ENCODE data around the gene RNF7. TPM values are rescaled to one million over a fixed set of nuclear protein-coding genes. Genes with fewer than 3 reads are reported as not detected.

RNF7 gene
- total RNA-seq, 1 experiment from 2014 or later: 126 TPM

GRCh38 chr3:141777957-141778813 lies 40.1 kb downstream of the RNF7 start:
- H3K18ac ChIP-seq (ENCODE audit: insufficient read length, low read depth, low read length): no peak overlapping the region
- H3K9ac ChIP-seq (ENCODE audit: extremely low read depth, insufficient read length, low read length): no peak overlapping the region
- no peak overlapping the region for H2BK12ac ChIP-seq (ENCODE audit: insufficient read length, low read depth, low read length)
- no peak overlapping the region for H2AFZ ChIP-seq (ENCODE audit: low read length)
- no peak overlapping the region for H4K8ac ChIP-seq (replicated peaks; ENCODE audit: insufficient read length, low read depth, low read length)
- no peaks in the 10 kb centered on the region for H3K79me1 ChIP-seq (ENCODE audit: insufficient read depth, low read depth, low read length, poor library complexity, severe bottlenecking)
- no peaks in the 10 kb centered on the region for H3K27me3 ChIP-seq (ENCODE audit: insufficient read depth, low read length)
- no peaks in the 10 kb centered on the region for H3K9me3 ChIP-seq (ENCODE audit: control insufficient read depth, low read depth, low read length)
- no peak overlapping the region for H4K91ac ChIP-seq (ENCODE audit: insufficient read length, low read depth, low read length)
- H2BK15ac ChIP-seq (ENCODE audit: low read depth, low read length): no peak overlapping the region
- H2AK5ac ChIP-seq (ENCODE audit: insufficient read length, low read length): no peak overlapping the region
- Mint-ChIP-seq H3K27me3 (ENCODE audit: low read depth) (no peaks in the 10 kb centered on the region; the same call in 1 of the 2 replicates), H3K4me1 (peaks cover 0 to 5% of the 10 kb centered on the region in 2 experiments; a peak in 1 of 4 replicates), H3K9me3 (peaks cover 0 to 4% of the 10 kb centered on the region in 2 experiments; a peak in 1 of 5 replicates), H3K36me3 (ENCODE audit: insufficient read depth in 1 of 3, low read depth in 3 of 3) (peaks cover 0 to 2% (median 0%) of the 10 kb centered on the region in 3 experiments; a peak in 1 of 7 replicates), H3K4me3 (no peak overlapping the region), H3K27ac (no peak overlapping the region)
- H4K20me1 ChIP-seq (ENCODE audit: control insufficient read depth, insufficient read depth, insufficient read length): no peaks in the 10 kb centered on the region
- no peak overlapping the region for H2BK120ac ChIP-seq (ENCODE audit: low read depth, low read length, poor library complexity, severe bottlenecking)
- H3K56ac ChIP-seq (ENCODE audit: insufficient read length, low read depth, low read length): no peak overlapping the region
- H3K23ac ChIP-seq (ENCODE audit: insufficient read length, low read depth, low read length): no peak overlapping the region
- no peak overlapping the region for H2BK5ac ChIP-seq (ENCODE audit: insufficient read length, low read length)
- H3K4ac ChIP-seq (ENCODE audit: low read depth, low read length): no peak overlapping the region
- H3K79me2 ChIP-seq (ENCODE audit: insufficient read depth, low read length): no peaks in the 10 kb centered on the region
- no peaks in the 10 kb centered on the region for H3K23me2 ChIP-seq (ENCODE audit: insufficient read length, low read depth, low read length, poor library complexity, severe bottlenecking)
- no peak overlapping the region for H4K5ac ChIP-seq (ENCODE audit: insufficient read length, low read depth, low read length)
- no peak overlapping the region for H3K14ac ChIP-seq (ENCODE audit: insufficient read depth, low read length)
- H2BK20ac ChIP-seq (ENCODE audit: low read depth, low read length, poor library complexity, severe bottlenecking): no peak overlapping the region
- no peak overlapping the region for H3K27ac ChIP-seq (ENCODE audit: insufficient read length, low read depth, low read length)
- no peaks in the 10 kb centered on the region for H3K4me1 ChIP-seq (ENCODE audit: insufficient read depth, low read length)
- no peak overlapping the region for H3K4me2 ChIP-seq (ENCODE audit: insufficient read depth, insufficient read length, low read length)
- no peak overlapping the region for H3T11ph ChIP-seq (ENCODE audit: low read length)
- WGBS (ENCODE audit: extremely low coverage, insufficient read length, low lambda C conversion rate): no CpG with 5 or more reads among the region's 42 CpGs
- TF ChIP-seq, protein P1, sequence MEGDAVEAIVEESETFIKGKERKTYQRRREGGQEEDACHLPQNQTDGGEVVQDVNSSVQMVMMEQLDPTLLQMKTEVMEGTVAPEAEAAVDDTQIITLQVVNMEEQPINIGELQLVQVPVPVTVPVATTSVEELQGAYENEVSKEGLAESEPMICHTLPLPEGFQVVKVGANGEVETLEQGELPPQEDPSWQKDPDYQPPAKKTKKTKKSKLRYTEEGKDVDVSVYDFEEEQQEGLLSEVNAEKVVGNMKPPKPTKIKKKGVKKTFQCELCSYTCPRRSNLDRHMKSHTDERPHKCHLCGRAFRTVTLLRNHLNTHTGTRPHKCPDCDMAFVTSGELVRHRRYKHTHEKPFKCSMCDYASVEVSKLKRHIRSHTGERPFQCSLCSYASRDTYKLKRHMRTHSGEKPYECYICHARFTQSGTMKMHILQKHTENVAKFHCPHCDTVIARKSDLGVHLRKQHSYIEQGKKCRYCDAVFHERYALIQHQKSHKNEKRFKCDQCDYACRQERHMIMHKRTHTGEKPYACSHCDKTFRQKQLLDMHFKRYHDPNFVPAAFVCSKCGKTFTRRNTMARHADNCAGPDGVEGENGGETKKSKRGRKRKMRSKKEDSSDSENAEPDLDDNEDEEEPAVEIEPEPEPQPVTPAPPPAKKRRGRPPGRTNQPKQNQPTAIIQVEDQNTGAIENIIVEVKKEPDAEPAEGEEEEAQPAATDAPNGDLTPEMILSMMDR (conservative IDR thresholded peaks at IDR 0.05): no peak
- no peak for DNase-seq
